RWPE2 (cell line): ENCODE measurements around the gene NPR2.

Experiments
- ATAC-seq: fragments of 200-7000 bp; cut with Tn5 transposase; 3 replicates; pipeline ENCODE4 v1.9.1; 2021; ENCODE audit warnings: low read depth
- DNase-seq: peaks from one replicate; pipeline ENCODE4 v3.0.0-alpha.2; 2020; ENCODE audit warnings: low spot score
- H3K27ac ChIP-seq: fragments of 450-650 bp; 2 replicates; pipeline ENCODE4 v1.5.1; 2017; ENCODE audit warnings: mild to moderate bottlenecking; ENCODE audit not compliant: poor library complexity, severe bottlenecking
- H3K27me3 ChIP-seq: fragments of 250-450 bp; sonication (Bioruptor Pico); 2 replicates; pipeline ENCODE4 v1.5.1; 2021; ENCODE audit warnings: mild to moderate bottlenecking, moderate library complexity; ENCODE audit not compliant: insufficient read depth, poor library complexity, severe bottlenecking
- H3K36me3 ChIP-seq: fragments of 250-450 bp; sonication (Bioruptor Pico); 2 replicates; pipeline ENCODE4 v1.5.1; 2020; ENCODE audit warnings: low read depth, mild to moderate bottlenecking, moderate library complexity
- H3K4me1 ChIP-seq: fragments of 250-450 bp; sonication (Bioruptor Pico); 2 replicates; pipeline ENCODE4 v1.5.1; 2021; ENCODE audit warnings: mild to moderate bottlenecking, moderate library complexity; ENCODE audit not compliant: insufficient read depth, poor library complexity, severe bottlenecking
- H3K4me3 ChIP-seq: fragments of 250-450 bp; sonication (Bioruptor Pico); 2 replicates; pipeline ENCODE4 v1.5.1; 2021; ENCODE audit warnings: mild to moderate bottlenecking, moderate library complexity; ENCODE audit not compliant: severe bottlenecking
- H3K9me3 ChIP-seq: fragments of 250-450 bp; sonication (Bioruptor Pico); 2 replicates; pipeline ENCODE4 v1.5.1; 2021; ENCODE audit warnings: mild to moderate bottlenecking, moderate library complexity; ENCODE audit not compliant: severe bottlenecking
- CTCF ChIP-seq: fragments of 450-650 bp; IDR thresholded peaks from one replicate; pipeline ENCODE4 v1.5.1; 2017; ENCODE audit warnings: mild to moderate bottlenecking, moderate library complexity; ENCODE audit not compliant: poor library complexity, severe bottlenecking

NPR2 gene

GRCh38 chr9:35778496-35778895 is 12.9 kb upstream of the NPR2 start:
- no peaks in the 10 kb centered on the region for H3K27me3 ChIP-seq
- no peaks in the 10 kb centered on the region for H3K9me3 ChIP-seq
- no peak for TF ChIP-seq CTCF
- H3K36me3 ChIP-seq, result no peaks in the 10 kb centered on the region
- ATAC-seq (no peak), DNase-seq (no peak)
- no peak overlapping the region for H3K4me3 ChIP-seq
- H3K27ac ChIP-seq, result no peak overlapping the region
- no peaks in the 10 kb centered on the region for H3K4me1 ChIP-seq

- no peaks in the 10 kb centered on the region for H3K4me1 ChIP-seq
- H3K27ac ChIP-seq, result no peak overlapping the region
- no peak for DNase-seq
- no peaks in the 10 kb centered on the region for H3K27me3 ChIP-seq
- ATAC-seq, result no peak
- TF ChIP-seq CTCF, result no peak
- no peak overlapping the region for H3K4me3 ChIP-seq
- H3K9me3 ChIP-seq, result no peaks in the 10 kb centered on the region
- H3K36me3 ChIP-seq, result no peaks in the 10 kb centered on the region
Measured at GRCh38 chr9:35781066-35781465, 10.3 kb upstream of the NPR2 start.

- no peak overlapping the region for H3K4me3 ChIP-seq
- no peaks in the 10 kb centered on the region for H3K36me3 ChIP-seq
- no peaks in the 10 kb centered on the region for H3K4me1 ChIP-seq
- H3K9me3 ChIP-seq, result no peaks in the 10 kb centered on the region
- TF ChIP-seq CTCF, result no peak
- DNase-seq (no peak), ATAC-seq (no peak)
- H3K27me3 ChIP-seq, result no peaks in the 10 kb centered on the region
- H3K27ac ChIP-seq, result no peak overlapping the region
Measured at GRCh38 chr9:35783418-35783817, 8.0 kb upstream of the NPR2 start.

GRCh38 chr9:35789541-35789940 is 1.9 kb upstream of the NPR2 start:
- Histone ChIP-seq H3K36me3 (no peaks in the 10 kb centered on the region), H3K4me1 (no peaks in the 10 kb centered on the region), H3K9me3 (no peaks in the 10 kb centered on the region), H3K4me3 (no peak overlapping the region), H3K27me3 (no peaks in the 10 kb centered on the region), H3K27ac (no peak overlapping the region)
- DNase-seq (no peak), ATAC-seq (no peak)
- TF ChIP-seq CTCF, result no peak

- ATAC-seq, result no peak
Measured at GRCh38 chr9:35790025-35790384, 1.4 kb upstream of the NPR2 start.

More at GRCh38 chr9:35790025-35790384, 1.4 kb upstream of the NPR2 start:
- Histone ChIP-seq H3K4me1 (no peaks in the 10 kb centered on the region), H3K36me3 (no peaks in the 10 kb centered on the region), H3K27me3 (no peaks in the 10 kb centered on the region), H3K27ac (no peak overlapping the region), H3K4me3 (no peak overlapping the region), H3K9me3 (no peaks in the 10 kb centered on the region)
- DNase-seq, result no peak
- TF ChIP-seq CTCF, result no peak
